ENCODE data around the gene PTGER2.

PTGER2 gene, protein sequence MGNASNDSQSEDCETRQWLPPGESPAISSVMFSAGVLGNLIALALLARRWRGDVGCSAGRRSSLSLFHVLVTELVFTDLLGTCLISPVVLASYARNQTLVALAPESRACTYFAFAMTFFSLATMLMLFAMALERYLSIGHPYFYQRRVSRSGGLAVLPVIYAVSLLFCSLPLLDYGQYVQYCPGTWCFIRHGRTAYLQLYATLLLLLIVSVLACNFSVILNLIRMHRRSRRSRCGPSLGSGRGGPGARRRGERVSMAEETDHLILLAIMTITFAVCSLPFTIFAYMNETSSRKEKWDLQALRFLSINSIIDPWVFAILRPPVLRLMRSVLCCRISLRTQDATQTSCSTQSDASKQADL

DNA sequence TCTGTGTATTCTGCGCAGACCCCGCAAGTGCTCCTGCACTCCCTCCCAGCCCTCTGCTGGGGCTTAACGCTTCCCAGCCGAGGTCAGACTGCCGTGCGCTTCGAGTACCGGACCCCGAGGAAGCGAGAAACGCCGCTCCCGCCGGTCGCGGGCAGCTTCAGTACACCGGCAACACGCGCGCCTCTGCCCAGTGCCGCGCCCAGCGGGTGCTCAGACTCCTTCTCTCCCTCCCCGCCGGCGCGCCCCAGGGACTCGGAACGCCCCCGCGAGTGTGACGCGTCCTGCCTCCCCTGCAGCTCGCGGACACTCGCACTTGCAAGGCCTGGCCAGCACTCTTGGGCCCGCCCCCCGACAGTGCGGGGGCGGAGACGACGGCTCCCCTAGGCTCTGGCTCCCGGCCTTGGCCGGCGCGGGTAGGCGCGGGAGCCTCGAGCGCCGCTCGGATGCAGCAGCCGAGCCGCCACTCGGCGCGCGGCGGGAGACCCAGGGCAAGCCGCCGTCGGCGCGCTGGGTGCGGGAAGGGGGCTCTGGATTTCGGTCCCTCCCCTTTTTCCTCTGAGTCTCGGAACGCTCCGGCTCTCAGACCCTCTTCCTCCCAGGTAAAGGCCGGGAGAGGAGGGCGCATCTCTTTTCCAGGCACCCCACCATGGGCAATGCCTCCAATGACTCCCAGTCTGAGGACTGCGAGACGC is at the start of gene PTGER2:
PTGER2 (plus strand) TSS at position 410 of the 692 bp plus-strand sequence; CDS start at position 647, 237 bp downstream.
- peak; percentile 48 for DNase-seq (ENCODE audit: low spot score)

DNA sequence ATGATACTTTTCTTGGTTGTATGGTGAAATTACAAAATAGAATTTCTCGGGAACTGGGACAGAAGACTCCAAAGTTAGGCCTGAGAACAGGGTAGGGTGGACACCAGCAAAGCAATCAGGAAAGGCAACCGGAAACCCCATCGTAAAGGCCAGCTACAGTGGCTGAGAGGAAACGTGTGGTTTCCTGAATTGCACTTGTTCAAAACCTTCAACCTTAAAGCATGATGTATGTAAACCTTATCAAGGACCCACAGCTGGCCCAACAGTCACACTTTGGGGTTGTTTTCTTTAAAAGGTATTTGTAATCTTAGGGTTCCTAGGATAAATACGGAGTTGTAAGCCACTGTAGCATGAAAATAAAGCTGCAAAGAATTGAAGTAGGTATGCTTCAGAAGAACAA is 48.9 kb upstream of the PTGER2 start:
- DNase-seq (ENCODE audit: low spot score) = no peak

DNA sequence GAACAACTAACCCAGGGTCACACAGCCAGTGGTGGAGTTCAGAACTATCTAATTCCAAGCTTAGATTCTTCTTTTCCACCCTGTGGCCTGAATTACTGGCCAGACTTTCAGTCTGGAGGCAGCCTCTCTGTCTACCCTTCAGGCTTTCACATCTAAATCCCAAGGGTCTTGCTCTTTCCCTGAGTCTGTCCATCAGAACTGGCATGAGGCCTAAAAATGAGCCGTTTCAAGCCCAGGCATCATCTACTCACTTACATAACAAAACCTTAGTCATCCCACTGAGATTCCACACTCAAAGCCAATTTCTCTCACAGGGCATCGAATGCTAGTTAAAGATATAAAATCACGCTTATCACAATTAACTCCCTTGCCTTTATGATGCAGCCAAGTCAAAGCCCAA is 47.9 kb upstream of the PTGER2 start:
- DNase-seq (ENCODE audit: low spot score) = no peak

DNA sequence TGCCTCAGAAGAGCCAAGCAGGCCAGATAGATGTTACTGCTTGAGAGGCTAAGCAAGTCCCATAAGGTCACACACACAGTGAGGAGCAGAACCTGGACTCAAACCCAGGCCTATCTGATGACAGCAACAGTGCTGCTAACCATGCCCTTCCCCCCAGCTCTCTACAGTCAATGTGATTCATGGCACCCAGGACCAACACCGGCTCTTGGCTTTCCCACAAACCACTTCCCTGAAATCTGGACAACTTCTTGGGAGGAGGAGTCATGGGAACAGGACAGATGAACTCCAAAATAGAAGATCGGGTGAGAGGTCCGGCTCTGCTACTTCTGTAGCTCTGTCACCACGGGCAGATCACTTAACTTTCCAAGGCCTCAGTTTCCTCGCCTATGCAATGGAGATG is 47.3 kb upstream of the PTGER2 start:
- no peak for DNase-seq (ENCODE audit: low spot score)

DNA sequence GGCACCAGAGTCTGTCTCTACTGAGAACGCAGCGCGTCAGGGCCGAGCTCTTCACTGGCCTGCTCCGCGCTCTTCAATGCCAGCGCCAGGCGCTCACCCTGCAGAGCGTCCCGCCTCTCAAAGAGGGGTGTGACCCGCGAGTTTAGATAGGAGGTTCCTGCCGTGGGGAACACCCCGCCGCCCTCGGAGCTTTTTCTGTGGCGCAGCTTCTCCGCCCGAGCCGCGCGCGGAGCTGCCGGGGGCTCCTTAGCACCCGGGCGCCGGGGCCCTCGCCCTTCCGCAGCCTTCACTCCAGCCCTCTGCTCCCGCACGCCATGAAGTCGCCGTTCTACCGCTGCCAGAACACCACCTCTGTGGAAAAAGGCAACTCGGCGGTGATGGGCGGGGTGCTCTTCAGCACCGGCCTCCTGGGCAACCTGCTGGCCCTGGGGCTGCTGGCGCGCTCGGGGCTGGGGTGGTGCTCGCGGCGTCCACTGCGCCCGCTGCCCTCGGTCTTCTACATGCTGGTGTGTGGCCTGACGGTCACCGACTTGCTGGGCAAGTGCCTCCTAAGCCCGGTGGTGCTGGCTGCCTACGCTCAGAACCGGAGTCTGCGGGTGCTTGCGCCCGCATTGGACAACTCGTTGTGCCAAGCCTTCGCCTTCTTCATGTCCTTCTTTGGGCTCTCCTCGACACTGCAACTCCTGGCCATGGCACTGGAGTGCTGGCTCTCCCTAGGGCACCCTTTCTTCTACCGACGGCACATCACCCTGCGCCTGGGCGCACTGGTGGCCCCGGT is 46.4 kb upstream of the PTGER2 start, which contains the start of gene PTGDR:
PTGDR (plus strand) TSS at position 198 of the 778 bp plus-strand sequence; CDS start at position 315, 117 bp downstream.
- DNase-seq (ENCODE audit: low spot score) = no peak

DNA sequence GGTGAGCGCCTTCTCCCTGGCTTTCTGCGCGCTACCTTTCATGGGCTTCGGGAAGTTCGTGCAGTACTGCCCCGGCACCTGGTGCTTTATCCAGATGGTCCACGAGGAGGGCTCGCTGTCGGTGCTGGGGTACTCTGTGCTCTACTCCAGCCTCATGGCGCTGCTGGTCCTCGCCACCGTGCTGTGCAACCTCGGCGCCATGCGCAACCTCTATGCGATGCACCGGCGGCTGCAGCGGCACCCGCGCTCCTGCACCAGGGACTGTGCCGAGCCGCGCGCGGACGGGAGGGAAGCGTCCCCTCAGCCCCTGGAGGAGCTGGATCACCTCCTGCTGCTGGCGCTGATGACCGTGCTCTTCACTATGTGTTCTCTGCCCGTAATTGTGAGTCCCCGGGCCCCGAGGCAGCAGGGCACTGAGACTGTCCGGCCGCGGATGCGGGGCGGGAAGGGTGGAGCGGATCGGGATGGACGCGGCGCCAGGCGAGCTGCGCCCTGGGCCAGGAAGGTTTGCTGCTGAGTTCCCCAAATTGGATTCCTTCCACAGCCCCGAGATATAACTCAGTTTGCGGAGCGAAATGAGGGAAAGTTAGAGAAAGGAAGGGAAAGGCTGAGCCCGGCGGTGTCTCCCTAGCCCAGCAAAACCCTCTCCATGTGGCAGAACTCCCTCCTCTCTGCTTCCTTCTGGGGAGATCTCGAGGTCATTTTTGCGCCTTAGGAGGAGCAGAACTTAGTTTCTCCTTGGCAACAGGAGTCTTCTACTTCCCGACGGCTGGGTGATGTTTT is 45.6 kb upstream of the PTGER2 start:
- DNase-seq (ENCODE audit: low spot score) = no peak

DNA sequence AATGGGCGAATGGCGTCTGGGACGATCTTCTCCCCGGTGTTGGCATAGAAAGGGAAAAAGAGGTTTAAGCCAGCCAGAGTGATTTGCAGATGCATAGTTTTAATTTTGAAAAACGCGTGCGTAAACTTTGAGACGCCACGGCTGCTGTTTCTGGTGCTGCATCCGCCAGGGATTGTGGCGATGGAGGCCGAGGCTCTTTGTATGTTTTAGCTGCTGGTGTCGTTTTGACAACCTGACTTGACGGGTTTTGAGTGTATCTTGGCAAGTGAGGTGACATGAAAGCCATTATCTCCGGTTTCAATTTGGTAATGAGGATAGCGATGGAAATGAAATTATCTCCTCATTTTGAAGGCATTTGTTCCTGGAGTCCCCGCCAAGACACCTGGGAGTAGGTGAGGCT is 45.0 kb upstream of the PTGER2 start:
- no peak for DNase-seq (ENCODE audit: low spot score)

DNA sequence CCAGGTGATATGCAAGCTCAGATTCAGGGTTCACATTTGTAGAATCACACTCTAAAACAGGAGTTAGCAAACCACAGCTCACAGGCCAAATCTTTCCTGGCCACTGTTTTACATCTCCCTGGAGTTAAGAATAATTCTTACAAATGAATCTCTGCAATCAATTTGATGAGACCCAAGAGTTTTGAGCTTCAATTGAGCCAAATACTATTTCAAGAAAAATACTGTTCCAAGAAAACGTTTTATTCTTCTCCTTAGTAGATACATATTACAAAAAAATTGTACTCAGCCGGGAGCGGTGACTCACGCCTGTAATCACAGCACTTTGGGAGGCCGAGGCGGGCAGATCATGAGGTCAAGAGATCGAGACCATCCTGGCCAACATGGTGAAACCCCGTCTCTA is 44.1 kb upstream of the PTGER2 start:
- no peak for DNase-seq (ENCODE audit: low spot score)

DNA sequence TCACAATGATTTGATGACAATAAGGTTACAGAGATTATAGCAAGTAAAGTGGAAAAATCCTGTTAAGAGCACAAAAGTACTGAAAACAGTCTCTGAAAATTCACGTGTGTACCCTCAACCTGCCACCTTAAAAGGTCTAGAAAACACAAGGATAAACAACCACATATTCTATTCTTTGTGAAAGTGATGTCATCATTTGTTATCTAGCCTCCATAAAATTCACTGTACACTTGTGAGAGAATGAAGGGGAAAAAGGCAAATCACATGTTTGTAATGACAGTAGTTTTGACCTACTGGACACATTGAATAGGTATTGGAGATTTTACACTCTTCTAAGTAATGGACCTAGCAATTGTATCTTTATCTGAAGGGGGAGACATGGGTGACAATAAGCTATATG is 42.6 kb upstream of the PTGER2 start:
- no peak for DNase-seq (ENCODE audit: low spot score)

DNA sequence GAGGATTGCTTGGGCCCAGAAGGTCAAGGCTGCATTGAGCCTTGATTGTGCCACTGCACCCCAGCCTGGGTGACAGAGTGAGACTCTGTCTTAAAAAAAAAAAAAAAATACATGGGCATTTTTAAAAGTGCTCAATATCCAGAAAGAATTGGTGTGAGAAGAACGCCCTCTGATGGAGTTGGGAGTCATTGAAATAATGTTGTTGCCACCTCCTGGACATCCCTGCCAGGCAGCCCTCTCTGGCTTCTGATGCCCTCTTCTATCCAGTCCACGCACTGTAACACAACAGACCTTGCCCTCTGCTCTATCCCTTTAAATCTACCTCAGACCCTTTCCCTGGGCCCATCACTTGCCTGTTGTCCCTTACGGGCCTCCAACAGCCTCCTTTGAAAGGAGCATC is 41.7 kb upstream of the PTGER2 start:
- DNase-seq (ENCODE audit: low spot score) = peak; percentile 30

DNA sequence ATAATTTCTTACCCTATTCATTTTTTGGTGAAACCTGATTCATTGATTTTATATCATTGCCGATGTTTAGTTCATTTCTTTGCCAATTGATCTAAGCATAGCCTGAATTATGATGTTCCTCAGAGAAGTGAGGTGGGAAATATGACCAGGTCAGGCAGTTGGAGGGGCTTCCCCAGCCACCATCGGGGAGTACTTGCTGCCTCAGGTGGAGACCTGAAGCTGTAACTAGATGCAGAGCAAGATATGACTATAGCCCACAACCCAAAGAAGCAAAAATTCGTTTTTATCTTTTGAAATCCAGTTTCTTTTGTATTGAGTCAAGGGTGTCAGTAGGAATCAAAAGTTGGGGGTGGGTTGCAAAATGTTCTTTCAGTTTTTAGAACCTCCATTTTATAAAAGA is 38.7 kb upstream of the PTGER2 start:
- no peak for DNase-seq (ENCODE audit: low spot score)

DNA sequence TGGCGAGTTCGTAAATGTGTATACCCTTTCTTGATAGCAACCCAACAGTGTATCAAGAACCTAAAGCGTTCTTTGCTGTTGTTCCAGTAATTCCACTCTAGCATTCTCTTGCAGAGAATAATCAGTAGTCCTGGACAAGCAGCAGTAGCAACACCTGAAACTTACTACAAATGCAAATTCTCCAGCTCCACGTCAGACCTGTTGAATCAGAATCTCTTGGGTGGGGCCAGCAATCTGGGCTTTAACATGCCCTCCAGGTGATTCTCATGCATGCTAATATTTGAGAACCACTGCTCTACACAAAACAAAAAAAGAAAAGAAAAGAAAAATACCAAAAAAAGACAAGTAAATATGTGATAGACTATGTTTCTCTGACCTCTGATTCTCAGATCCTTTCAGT is 36.6 kb upstream of the PTGER2 start:
- no peak for DNase-seq (ENCODE audit: low spot score)

DNA sequence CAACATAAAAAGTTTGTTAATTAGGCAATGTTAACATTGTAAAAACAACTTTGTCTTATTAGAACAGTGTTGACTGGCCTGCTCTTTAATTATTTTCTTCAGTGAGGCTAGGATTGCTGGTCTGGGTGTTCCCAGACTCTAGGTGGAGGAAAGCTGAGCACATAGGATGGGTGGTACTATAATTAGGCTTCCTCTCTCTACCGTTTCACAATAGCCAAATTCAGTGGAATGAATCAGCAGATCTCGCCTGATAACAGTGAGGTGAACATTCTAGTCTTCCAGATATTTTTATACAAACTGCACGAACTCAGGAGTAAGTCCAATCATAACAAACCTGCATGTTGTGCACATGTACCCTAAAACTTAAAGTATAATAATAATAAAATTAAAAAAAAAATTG is 34.7 kb upstream of the PTGER2 start:
- DNase-seq (ENCODE audit: low spot score) = no peak

DNA sequence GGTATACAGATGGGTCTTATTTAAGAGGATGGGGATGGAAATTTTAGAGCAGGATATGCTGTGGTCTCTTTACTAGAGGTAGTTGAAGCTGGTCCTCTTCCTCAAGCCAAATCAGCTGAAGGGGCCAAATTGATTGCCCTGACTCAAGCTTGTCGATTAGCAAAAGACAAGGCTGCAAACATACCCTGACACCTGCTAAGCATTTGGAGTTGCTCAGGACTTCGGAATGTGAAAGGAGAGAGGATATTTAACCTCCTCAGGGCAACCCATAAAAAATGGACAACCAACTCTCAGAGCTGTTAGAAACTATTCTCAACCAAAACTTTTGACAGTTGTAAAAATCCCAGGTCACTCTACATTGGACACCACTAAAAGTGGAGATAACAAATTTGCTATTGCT is 31.0 kb upstream of the PTGER2 start:
- no peak for DNase-seq (ENCODE audit: low spot score)

DNA sequence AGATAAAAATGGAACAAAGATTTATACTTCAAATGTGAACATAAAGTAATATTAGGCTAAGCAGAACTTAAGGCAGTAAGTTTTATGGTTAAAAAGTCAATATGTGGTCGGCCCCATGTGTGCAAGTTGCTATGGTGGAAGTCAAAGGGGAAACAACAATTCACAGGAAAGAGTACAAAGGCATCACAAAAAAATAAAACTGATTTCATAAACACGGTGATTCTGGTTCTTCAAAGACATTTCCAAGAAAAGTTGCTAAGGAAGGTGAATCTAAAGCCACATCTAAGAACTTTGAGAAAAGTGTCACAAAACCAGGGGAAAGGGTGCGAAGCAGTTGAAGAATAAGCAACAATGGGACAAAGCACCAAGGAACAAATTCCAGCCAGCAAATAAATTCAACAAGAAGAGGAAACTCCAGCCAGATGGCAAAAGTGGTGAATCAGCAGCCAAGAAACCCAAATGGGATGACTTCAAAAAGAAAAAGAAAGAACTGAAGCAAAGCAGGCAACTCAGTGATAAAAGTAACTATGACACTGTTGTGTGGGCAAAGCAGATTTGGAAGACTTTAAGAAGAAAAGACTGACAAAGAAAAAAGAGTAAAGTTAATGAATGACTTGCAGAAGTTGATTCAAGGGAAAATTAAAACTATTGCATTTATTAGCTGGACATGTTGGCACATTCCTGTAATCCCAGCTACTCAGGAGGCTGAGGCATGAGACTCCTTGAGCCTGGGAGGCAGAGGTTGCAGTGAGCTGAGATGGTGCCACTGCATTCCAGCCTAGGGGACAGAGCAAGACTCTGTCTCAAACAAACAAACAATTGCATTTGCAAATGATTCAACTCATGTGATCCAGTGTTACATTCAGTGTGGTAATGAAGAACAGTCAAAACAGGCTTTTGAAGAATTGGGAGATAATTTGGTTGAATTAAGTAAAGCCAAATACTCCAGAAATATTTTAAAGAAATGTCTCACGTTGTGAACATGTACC is 27.2 kb upstream of the PTGER2 start:
- DNase-seq (ENCODE audit: low spot score) = no peak

DNA sequence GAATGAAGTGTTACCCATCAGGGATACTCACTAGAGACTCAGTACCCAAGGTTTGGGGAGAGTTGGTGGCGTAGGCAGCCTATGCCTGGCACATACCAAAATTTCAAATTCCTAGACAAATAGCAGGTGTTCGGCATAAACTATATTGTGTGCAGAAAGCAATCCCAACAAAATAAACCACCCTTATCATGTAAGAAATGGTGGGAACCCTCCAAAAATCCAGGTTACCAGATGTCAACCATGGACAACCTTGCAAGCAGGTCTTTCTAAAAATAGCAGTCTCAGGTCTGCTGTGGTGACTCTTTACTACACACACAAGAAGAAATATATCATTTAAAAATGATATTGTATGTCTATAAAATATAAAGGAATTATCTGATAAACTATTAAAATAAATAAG is 17.7 kb upstream of the PTGER2 start:
- no peak for DNase-seq (ENCODE audit: low spot score)

DNA sequence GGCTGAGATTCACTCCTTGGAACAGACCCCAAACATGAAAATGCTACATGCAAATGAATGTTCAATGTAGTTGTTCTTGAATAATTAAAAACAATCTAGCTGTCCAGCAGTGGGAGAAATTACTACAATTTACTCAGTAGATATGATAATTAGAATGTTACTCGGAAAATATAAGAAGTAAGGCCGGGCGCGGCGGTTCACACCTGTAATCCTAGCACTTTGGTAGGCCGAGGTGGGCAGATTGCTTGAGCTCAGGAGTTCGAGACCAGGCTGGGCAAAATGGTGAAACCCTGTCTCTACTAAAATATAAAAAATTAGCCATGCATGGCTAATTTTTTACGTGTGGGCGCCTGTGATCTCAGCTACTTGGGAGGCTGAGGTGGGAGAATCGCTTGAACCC is 15.3 kb upstream of the PTGER2 start:
- no peak for DNase-seq (ENCODE audit: low spot score)

DNA sequence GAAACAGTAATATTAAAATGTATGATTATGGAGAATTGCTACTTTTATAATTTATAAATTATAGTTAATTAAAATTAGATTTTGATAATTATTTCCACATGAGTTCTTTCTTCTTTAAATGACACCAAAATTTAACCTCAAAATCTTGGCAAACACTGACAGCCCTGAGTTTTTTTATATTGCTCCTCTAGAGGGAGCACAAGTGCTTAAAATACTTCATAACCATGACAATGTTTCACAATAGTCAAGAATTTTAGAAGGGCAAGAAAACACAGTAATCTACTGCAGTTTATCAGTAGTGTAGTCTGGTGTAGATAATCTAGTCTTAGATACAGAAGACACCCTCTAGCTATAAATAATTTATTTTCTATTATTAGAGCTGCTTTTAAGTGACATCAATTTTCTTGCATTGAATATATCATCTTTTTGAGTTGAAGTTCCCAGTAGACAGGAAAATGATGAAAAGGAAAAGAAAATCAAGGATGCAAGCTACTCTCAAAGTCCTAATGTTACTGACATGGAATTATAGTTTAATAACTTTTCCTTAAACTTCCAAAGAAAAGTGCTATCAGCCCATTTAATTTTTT is 14.3 kb upstream of the PTGER2 start:
- peak; percentile 60 for DNase-seq (ENCODE audit: low spot score)

DNA sequence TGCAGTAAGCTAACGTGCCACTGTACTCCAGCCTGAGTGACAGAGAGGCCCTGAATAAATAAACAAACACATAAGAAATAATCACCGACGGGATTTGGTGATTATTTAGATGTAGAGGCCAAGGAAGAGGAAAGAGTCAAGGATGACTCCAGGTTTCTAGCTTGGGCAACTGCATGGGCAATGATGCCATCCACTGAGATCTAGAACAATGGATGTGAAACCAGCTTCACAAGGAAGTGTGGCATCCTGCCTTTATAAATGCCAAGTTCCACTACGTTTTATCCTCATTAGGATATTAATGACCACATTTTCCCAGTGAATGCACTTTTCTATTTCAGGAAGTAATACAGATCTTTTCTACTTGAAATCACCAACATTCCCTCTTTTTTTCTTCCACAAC is 10.9 kb upstream of the PTGER2 start:
- no peak for DNase-seq (ENCODE audit: low spot score)

DNA sequence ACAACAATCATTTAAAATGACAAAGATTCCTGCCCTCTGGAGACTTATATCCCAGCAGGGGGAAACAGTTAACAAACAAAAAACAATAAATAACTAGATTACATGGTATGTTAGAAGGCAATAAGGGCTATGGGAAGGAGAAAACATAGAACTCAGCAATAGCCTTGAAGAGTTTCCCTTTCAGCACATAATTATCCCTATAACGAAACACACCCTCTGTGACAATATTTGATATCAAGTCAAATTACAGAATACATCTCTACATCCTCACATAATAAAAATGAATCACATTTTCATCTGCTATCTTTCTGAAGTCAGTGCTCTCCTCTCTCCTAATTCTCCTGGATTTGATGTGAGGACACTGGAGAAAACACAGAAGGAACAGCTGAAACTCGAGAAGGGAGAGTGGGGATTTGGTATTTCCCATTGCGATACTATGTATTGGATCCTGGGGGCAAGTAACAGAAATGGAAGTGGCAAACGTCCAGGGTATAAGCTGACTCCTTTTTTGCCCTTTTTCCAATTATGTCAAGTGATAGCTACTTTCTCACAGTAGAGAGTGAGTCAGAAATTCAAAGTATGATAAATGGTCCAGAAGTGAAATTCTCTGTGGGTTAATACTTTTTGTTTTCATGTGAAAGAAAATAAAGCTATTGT is 9.7 kb upstream of the PTGER2 start:
- no peak for DNase-seq (ENCODE audit: low spot score)

Measured in activated CD4-positive, alpha-beta T cell treated with anti-CD3 and anti-CD28 coated beads, Interleukin-2, Interleukin-4, amounts not matched to agents 100 ng/mL and 50 ng/mL, durations not matched to agents 16 hours and 8 hours (primary cell).